SH-SY5Y (cell line): Measurements from ENCODE around the gene ZFHX3.
A peak's percentile ranks its signal among the peaks of the same experiment; 100 is the strongest.

Experiments used
- GATA2 ChIP-seq: IDR thresholded peaks from 2 replicates; pipeline ENCODE4 v1.6.1; 2011; ENCODE audit warnings: mild to moderate bottlenecking, low read depth, low read length
- GATA3 ChIP-seq: IDR thresholded peaks from 2 replicates; pipeline ENCODE4 v1.6.1; 2011; ENCODE audit warnings: low read depth, mild to moderate bottlenecking, low read length, moderate library complexity

DNA sequence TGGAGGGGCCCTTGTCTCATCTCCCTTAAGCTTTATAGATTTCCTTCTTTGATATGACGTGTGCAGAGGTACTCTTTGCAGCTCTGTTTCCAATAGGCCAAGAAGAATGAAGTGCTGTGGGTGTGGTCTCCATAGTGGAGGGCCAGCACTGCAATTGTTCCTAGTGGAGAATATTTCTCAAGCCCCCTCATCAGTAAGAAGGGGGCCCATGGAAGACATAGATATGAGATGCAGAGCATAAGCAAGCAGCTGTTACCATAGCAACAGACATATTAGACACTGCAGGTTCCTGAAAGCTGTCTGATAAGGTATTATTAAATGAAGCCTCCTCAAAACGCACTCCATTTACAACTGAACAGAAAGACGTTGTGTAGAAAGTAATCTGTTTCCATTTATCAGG, 240.7 kb downstream of the ZFHX3 start:
- 0 out of 2 replicates have a peak, but pooled peaks have one; percentile 23 for TF ChIP-seq GATA2
- TF ChIP-seq GATA3: no peak
